ENCODE results near the gene KTN1.

- TF ChIP-seq CTCF (conservative IDR thresholded peaks at IDR 0.05; ENCODE audit: low read length) (no peak), EZH2phosphoT487 (IDR thresholded peaks at IDR 0.05; ENCODE audit: borderline replicate concordance) (no peak)
These were observed 1.4 kb downstream of the KTN1 start for GRCh38 chr14:55581342-55581771.

All from Loucy (cell line).